CD4-positive, alpha-beta T cell treated with Interleukin-6 at 100 ng/mL for 8 hours (primary cell): ENCODE data around the gene FAM209A.
"Not testable (repeated sequence)": the region's sequence is repeated elsewhere in the genome, so short reads cannot be mapped to it uniquely, and the experiment has no call there.

Experiments
- DNase-seq: peaks from one replicate; pipeline ENCODE4 v3.0.0-alpha.2; 2020; ENCODE audit warnings: mixed read lengths, low spot score

Gene FAM209A, protein sequence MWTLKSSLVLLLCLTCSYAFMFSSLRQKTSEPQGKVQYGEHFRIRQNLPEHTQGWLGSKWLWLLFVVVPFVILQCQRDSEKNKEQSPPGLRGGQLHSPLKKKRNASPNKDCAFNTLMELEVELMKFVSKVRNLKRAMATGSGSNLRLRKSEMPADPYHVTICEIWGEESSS

GRCh38 chr20:56524444-56524843 is at the start of gene FAM209A:
Gene FAM209A (plus strand): TSS chr20:56524744. CDS start chr20:56524809, 65 bp downstream.
- DNase-seq = not testable (repeated sequence)

GRCh38 chr20:56483970-56484369 is 40.6 kb upstream of the FAM209A start:
- peak; percentile 20 for DNase-seq

DNA sequence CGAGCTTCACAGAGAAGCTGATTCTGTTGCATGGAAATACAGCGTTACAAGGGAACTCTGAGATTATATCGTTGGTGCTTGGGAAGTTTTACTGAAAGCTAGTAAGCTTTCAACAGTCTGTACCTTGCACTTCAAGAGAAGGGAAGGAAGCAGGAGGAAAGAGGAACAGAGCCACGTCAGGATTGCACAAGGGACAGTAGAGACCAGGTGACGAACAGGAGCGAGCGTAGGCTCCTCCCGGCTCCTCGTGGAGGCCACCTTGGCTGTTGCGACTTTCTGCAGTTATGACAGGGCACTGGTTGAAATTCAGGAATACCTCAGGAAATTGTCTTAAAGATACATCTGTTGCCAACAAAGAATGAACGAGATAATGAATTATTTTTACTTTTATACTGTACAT is 37.3 kb upstream of the FAM209A start:
- no peak for DNase-seq

DNA sequence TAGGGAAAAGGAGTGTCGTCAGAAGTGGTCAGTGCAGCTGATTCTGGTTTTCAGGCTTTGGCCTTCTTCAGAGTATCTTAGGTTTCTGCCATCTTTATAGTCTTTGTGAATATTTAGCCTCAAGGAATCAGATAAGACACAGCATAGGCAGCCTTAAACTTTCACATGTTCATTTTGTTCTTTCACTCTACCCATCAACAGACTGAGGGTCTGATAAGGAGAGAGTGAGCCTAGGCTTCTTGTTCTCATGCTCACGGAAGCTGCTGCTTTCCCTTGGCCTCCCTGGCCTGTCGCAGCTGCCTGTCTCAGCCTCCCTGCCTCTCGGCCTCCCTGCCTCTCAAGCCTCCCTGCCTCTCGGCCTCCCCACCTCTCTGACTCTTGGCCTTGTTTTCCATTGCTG is 36.0 kb upstream of the FAM209A start:
- DNase-seq = no peak

DNA sequence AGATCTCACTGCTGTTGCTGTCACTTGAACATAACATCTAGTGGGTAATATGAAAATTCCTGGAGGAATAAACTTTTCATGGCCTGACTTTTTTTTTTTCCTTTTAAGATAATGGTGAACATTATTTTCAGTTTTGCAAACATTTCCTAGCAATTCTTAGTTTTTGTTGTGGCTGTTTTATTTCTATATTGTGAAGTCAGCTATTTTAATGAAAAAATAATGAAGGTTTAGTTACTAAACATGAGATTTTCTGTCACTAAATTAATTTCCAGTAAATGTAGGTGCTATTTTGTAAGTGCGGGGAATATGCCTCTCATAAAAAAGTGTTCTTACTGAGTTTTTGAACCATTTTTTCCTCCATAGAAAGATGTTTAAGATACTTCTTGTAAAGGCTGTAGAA is 23.4 kb upstream of the FAM209A start:
- no peak for DNase-seq

- DNase-seq = no peak
Measured at GRCh38 chr20:56503916-56504315, 20.6 kb upstream of the FAM209A start.

- DNase-seq = peak; percentile 5
Measured at GRCh38 chr20:56504373-56505005, 20.1 kb upstream of the FAM209A start.

GRCh38 chr20:56506103-56506502 is 18.4 kb upstream of the FAM209A start:
- DNase-seq = no peak

DNA sequence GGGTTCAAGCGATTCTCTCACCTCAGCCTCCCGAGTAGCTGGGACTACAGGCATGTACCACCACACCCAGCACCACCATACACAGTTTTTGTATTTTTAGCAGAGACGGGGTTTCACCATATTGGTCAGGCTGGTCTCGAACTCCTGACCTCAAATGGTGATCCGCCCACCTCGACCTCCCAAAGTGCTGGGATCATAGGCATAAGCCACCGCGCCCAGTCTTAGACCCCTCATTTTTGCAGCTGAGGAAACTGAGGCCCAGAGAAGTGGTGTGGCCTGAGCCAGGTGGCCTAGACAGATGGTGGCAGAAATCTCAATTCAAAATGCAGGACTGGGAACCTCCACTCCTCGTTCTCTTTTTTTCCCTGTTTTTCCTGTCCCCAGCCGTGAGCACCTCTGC is 12.6 kb upstream of the FAM209A start:
- no peak for DNase-seq

DNA sequence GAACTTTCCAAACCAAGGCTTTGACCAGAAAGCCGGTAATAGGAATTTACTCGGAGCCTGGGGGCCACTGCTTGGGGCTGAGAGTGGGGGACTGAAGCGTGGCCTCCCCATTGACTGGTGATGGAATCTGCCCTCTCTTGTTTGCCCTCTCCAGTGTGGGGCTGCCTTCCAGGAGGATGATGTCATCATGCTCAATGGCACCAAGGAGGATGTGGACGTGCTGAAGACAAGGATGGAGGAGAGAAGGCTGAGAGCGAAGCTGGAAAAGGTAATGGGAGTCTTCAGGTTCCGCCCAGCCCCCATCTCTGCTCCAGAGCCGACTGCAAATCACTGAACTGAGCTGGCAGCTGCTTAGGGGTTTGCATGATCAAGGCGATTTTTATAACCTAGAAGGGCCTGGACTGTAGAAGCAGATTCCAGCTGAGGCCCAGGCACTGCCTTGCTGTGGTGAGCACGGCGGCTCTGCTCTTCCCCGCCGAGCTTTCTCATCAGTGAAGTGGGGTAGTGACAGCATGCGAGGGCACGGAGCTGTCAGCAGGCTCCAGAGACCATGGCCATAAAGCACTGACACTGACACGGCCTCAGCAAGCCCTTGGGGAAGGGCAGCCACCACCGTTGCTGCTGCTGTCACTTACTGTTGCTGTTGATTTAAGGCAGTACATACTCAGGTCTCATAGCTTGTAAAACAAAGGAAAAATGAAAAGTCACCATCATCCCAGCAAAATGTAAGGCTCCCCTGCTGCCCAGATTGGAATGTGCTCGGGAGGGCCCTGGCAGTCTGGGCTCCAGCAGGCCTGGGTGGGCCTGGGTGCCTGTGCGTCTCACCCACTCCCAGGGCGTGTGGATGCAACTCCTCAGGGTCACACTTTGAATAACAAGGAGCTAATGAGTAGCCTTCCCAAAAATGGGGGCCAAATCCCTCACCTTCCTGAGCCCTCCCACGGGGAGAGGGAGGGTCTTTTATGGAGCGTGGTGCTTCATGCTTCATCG is 11.1 kb upstream of the FAM209A start:
- no peak for DNase-seq

GRCh38 chr20:56516631-56517030 is 7.9 kb upstream of the FAM209A start:
- DNase-seq = no peak

GRCh38 chr20:56517211-56517610 is 7.3 kb upstream of the FAM209A start:
- no peak for DNase-seq

- no peak for DNase-seq
Measured at GRCh38 chr20:56517641-56518040, 6.9 kb upstream of the FAM209A start.

DNA sequence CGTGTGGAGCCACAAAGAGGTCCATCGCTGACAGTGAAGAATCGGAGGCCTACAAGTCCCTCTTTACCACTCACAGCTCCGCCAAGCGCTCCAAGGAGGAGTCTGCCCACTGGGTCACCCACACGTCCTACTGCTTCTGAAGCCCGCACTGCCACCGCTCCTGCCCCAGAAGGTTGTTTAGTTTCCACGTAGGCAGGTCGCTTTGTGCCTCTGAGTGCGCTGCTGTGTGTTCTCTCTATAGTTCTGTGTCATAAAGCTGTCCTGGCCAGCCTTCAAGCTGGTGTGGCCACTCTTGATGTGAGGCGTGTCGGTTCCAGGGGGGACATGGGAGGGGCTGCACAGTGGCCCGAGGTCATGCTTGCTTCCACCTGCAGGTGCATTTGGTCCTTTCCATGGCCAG is 6.4 kb upstream of the FAM209A start:
- DNase-seq = no peak

DNA sequence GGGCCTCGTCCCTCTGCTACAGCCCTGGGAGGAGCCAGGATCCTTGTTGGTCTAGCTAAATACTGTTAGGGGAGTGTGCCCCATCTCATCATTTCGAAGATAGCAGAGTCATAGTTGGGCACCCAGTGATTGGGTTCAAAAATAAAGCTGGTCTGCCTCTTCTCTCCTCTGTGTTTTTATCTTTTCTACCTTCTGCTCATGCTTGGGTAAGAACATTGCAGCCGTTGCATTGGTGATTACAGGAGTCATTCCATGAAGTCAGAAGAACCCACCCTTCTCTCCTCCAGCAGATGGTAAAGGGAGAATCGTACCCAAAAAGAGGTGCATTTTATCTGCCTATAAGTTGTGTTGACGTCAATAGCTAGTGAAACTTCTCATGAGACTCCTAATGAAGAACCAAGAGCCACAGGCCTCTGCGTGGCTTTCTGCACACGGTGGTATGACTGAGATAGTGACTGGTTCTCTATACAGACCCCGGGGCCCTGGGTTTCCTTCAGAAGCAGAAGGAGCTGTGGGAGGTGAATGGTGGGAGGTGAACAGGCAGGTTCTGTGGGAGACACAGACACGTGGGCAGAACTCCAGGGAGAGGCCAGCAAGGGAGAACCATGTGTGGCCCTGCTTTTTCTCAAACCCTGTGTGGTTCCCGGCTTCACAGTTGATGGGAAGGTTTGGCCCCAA is 5.7 kb upstream of the FAM209A start:
- no peak for DNase-seq

- DNase-seq = no peak
Measured at GRCh38 chr20:56519551-56519950, 5.0 kb upstream of the FAM209A start.

DNA sequence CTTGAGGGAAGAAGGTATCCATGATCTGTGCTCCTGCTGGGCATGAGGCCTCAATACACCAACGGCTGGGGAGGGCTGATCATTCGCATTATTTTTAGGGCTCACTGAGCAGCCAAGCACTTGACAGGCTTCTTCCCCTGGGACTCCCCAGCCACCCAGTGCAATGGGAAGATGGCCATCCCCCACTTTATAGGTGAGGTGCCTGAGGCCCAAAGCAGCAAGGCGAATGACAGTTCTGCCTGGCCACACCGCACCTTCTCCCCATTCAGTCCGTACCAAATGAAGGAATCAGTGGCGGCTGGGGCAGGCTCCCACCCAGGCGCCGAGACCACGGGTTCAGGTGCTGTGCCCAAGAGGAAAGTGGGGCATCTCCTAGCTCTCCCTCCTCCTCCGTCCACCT is 4.4 kb upstream of the FAM209A start:
- DNase-seq = no peak

DNA sequence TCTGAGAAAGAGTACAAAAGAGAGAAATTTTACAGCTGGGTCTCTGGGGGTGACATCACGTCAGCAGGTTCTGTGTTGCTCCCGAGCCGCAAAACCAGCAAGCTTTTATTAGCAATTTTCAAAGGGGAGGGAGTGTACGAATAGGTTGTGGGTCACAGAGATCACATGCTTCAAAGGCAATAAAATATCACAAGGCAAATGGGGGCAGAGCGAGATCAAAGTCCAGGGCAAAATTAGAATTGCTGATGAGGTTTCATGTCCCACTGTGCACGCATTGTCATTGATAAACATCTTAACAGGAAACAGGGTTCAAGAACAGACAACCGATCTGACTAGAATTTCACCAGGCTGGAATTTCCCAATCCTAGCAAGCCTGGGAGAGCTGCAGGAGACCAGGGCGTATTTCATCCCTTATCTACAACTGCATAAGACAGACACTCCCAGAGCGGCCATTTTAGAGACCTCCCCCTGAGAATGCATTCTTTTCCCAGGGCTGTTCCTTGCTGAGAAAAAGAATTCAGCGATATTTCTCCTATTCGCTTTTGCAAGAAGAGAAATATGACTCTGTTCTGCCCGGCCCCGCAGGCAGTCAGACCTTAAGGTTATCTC is 3.7 kb upstream of the FAM209A start:
- not testable (repeated sequence) for DNase-seq

GRCh38 chr20:56522311-56522710 is 2.2 kb upstream of the FAM209A start:
- DNase-seq = no peak

GRCh38 chr20:56527521-56527920 is 3.0 kb downstream of the FAM209A start:
- no peak for DNase-seq

DNA sequence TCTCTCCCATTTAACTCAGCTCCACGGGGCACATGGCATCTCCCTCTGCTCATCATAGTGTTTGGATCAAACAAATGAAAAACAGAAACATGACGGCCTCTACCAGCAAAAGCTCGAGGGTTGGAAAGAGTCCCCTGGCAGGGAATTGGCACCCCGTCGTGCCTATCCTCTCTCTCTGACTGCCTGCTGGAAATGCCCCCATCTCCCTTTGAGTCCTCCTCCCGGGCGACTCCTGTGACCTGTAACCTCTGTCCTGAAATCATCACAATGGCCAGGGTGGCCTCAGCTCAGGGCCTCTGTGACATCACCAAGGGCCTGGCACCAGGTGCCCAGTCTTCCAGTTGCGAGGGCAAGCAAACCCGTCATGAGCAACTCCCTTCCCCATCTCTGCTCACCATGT is 8.4 kb downstream of the FAM209A start, which contains the start of gene FAM209B:
Gene FAM209B, plus strand, starts transcription at position 301 of the 400 bp plus-strand sequence. Its CDS starts 96 bp downstream, at position 397.
- DNase-seq = not testable (repeated sequence)

DNA sequence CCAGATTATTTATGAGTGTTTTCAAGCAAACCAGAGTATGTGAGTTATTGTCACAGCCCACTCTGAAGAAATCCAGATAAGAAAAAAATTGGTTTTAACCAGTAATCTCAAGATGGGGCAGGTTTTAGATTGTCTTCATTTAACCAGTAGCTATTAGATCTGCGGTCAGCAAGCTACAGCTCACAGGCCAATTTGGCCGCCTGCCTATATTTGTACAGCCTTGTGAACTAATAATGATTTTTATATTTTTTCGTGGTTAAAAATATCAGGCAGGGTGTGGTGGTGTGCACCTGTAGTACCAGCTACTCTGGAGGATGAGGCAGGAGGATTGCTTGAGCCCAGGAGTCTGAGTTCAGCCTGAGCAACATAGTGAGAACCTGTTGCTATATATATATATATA is 13.5 kb downstream of the FAM209A start:
- DNase-seq = no peak
